Measurements from ENCODE around the gene RFX7. TPM values are rescaled to one million over a fixed set of nuclear protein-coding genes. Genes with fewer than 3 reads are reported as not detected.
"Not testable (repeated sequence)": the region's sequence is repeated elsewhere in the genome, so short reads cannot be mapped to it uniquely, and the experiment has no call there.

Gene RFX7
- total RNA-seq, 1 donor from 2014 or later: 57.2 TPM

GRCh38 chr15:56273724-56274123 is 30.0 kb upstream of the RFX7 start:
- Mint-ChIP-seq H3K4me3 (no peak overlapping the region), H3K4me1 (no peaks in the 10 kb centered on the region), H3K27ac (ENCODE audit: unreplicated experiment) (no peak overlapping the region), H3K9me3 (peaks cover 16% of the 10 kb centered on the region), H3K36me3 (ENCODE audit: low read depth) (peaks cover 20% of the 10 kb centered on the region), H3K27me3 (ENCODE audit: low read depth) (no peaks in the 10 kb centered on the region)
- no peak for TF ChIP-seq CTCF (conservative IDR thresholded peaks at IDR 0.05)
- no peak for DNase-seq (ENCODE audit: low read depth, low spot score)

- H3K4me3 Mint-ChIP-seq: no peak overlapping the region
- DNase-seq (ENCODE audit: low read depth, low spot score): no peak
- no peak overlapping the region for H3K27ac Mint-ChIP-seq (ENCODE audit: unreplicated experiment)
- no peaks in the 10 kb centered on the region for H3K27me3 Mint-ChIP-seq (ENCODE audit: low read depth)
- H3K36me3 Mint-ChIP-seq (ENCODE audit: low read depth): peaks cover 20% of the 10 kb centered on the region
- H3K9me3 Mint-ChIP-seq: peaks cover 16% of the 10 kb centered on the region
- TF ChIP-seq CTCF (conservative IDR thresholded peaks at IDR 0.05): no peak
- H3K4me1 Mint-ChIP-seq: no peaks in the 10 kb centered on the region
Measured at GRCh38 chr15:56272454-56272853, 28.8 kb upstream of the RFX7 start.

- H3K27me3 Mint-ChIP-seq (ENCODE audit: low read depth); H3K4me1 Mint-ChIP-seq; H3K9me3 Mint-ChIP-seq; H3K36me3 Mint-ChIP-seq (ENCODE audit: low read depth); H3K4me3 Mint-ChIP-seq; DNase-seq (ENCODE audit: low read depth, low spot score); H3K27ac Mint-ChIP-seq (ENCODE audit: unreplicated experiment): not testable (repeated sequence)
Measured at GRCh38 chr15:56266465-56266864, 22.8 kb upstream of the RFX7 start.

- Mint-ChIP-seq H3K36me3 (ENCODE audit: low read depth) (no peaks in the 10 kb centered on the region), H3K9me3 (peaks cover 7% of the 10 kb centered on the region), H3K27ac (ENCODE audit: unreplicated experiment) (no peak overlapping the region), H3K4me3 (no peak overlapping the region), H3K27me3 (ENCODE audit: low read depth) (no peaks in the 10 kb centered on the region), H3K4me1 (no peaks in the 10 kb centered on the region)
- no peak for DNase-seq (ENCODE audit: low read depth, low spot score)
- TF ChIP-seq CTCF (conservative IDR thresholded peaks at IDR 0.05): no peak
Measured at GRCh38 chr15:56261854-56262509, 18.3 kb upstream of the RFX7 start.

GRCh38 chr15:56257306-56257705 is 13.6 kb upstream of the RFX7 start:
- not testable (repeated sequence) for H3K4me1 Mint-ChIP-seq; H3K27me3 Mint-ChIP-seq (ENCODE audit: low read depth); H3K27ac Mint-ChIP-seq (ENCODE audit: unreplicated experiment)

GRCh38 chr15:56254265-56254664 is 10.6 kb upstream of the RFX7 start:
- Mint-ChIP-seq H3K27me3 (ENCODE audit: low read depth) (peaks cover 3% of the 10 kb centered on the region), H3K36me3 (ENCODE audit: low read depth) (no peaks in the 10 kb centered on the region), H3K4me3 (no peak overlapping the region), H3K9me3 (peaks cover 5% of the 10 kb centered on the region), H3K4me1 (no peaks in the 10 kb centered on the region), H3K27ac (ENCODE audit: unreplicated experiment) (no peak overlapping the region)
- DNase-seq (ENCODE audit: low read depth, low spot score): no peak
- no peak for TF ChIP-seq CTCF (conservative IDR thresholded peaks at IDR 0.05)

More at GRCh38 chr15:56257306-56257705, 13.6 kb upstream of the RFX7 start:
- H3K36me3 Mint-ChIP-seq (ENCODE audit: low read depth); H3K4me3 Mint-ChIP-seq; DNase-seq (ENCODE audit: low read depth, low spot score); H3K9me3 Mint-ChIP-seq: not testable (repeated sequence)
